GM12864 (cell line): ENCODE measurements around the gene PCDHB1.

Experiments used
- DNase-seq: peaks from one replicate; pipeline ENCODE4 v3.0.0-alpha.2; 2011; ENCODE audit warnings: low read depth
- H3K4me3 ChIP-seq: 2 replicates; pipeline ENCODE4 v1.5.1; 2011; ENCODE audit warnings: mild to moderate bottlenecking, low read depth, low read length, control low read depth
- TF ChIP-seq, protein P1 (sequence below): IDR thresholded peaks from 2 replicates; pipeline ENCODE4 v1.5.1; 2011; ENCODE audit warnings: low read depth, mild to moderate bottlenecking, moderate library complexity, low read length, control low read depth, inconsistent platforms; ENCODE audit errors: missing control alignments

PCDHB1 gene

DNA sequence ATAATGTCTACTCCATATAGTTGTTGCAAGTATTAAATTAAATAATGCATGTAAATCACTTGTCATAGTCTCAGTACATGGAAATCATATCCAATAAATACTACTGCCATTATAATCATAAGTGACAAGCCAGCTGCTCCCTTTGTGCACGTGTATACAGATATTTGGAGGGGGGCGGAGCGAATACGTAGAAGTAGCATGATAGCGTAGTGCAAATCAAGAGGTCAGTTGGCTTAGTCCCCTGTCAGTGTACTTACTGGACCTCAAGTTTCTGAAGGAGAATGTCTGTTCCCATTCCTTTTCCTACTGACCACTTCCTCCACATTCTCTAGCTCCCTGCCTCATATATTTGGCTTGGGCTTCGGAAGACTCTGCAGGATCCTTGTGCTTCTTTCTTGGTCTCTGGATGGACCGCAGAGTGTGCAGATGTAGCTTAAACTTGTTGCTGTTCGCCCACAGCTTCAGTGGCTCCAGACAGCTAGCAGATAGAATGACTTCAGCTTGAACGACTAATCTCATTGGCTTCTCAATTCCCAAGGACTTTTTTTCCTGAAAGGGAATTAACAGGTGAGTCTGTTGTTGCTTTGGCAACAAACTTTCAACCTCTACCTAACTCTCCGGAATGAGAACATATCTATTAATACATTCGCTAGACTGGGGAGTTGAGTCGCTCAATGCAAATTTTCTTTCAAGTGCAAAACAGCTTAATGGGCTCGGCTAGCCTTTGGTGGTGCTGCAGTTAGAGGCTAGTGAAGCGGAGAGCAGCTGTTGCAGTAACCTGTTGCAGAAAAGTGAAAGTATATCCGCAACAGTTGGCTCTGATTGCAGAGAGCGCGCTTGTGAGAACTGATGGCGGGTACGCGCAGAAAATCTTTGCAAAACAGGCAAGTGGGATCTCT, at the start of gene PCDHB1:
TSS of gene PCDHB1 (plus strand) at position 753 of the 899 bp plus-strand sequence. CDS start at position 850, 97 bp downstream.
- H3K4me3 ChIP-seq, result no peak within 1 kb of the TSS
- TF ChIP-seq, protein P1, sequence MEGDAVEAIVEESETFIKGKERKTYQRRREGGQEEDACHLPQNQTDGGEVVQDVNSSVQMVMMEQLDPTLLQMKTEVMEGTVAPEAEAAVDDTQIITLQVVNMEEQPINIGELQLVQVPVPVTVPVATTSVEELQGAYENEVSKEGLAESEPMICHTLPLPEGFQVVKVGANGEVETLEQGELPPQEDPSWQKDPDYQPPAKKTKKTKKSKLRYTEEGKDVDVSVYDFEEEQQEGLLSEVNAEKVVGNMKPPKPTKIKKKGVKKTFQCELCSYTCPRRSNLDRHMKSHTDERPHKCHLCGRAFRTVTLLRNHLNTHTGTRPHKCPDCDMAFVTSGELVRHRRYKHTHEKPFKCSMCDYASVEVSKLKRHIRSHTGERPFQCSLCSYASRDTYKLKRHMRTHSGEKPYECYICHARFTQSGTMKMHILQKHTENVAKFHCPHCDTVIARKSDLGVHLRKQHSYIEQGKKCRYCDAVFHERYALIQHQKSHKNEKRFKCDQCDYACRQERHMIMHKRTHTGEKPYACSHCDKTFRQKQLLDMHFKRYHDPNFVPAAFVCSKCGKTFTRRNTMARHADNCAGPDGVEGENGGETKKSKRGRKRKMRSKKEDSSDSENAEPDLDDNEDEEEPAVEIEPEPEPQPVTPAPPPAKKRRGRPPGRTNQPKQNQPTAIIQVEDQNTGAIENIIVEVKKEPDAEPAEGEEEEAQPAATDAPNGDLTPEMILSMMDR, result no peak
- no peak for DNase-seq

GRCh38 chr5:141001446-141001843, 49.7 kb upstream of the PCDHB1 start:
- no peak for DNase-seq
- H3K4me3 ChIP-seq, result no peak overlapping the region
- TF ChIP-seq, protein P1, result no peak

DNA sequence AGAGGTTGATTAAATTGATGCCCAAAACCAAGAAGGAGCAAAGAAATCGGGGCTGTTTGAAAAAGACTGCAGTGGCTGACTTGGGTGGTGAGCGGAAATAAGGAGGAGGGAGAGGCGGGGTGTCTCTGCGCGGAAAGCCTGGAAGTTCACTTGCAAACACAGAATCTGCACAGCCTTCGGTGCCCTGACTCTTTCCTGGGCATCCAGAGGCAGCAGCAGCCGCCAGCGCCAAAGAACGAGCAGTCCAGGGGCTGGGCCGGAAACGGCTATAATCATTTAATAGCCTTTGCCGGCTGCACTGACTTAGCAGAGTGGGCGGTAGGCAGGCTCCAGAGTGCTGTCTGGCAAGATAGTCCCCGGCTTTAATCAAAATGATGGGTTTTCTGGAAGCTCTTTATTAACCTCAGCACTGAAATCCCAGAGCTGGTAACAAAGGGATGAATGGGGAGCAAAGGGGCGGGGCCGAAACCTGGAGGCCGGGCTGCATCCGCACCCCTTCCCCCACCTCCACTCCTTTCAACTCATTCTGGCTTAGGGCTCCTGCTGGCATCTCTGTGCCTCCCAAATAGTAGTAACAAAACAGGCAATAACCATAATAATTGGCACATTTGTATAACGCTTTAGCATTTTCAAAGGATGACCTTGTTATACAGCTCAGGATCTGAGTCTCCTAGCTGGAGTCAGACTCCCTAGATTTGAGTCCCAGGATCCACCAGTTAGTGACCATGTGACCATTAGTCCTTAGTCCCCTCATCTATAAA, 49.1 kb upstream of the PCDHB1 start:
- TF ChIP-seq, protein P1, result no peak
- no peak overlapping the region for H3K4me3 ChIP-seq
- no peak for DNase-seq

DNA sequence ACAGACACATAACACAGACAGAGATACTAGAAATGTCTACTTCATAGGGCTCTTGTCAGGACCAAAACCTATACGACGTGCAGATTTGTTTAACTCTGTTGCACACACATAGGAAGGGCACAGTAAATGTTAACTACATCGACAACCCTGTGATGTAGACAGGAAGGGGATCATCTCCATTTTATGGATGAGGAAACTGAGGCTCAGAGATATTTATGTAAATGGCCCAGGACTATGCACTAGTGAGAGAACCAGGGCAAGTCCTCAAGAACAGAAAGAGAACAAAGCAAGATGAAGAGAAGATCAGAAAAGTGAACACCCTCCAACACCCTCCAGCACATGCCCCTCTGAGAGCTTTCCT, 48.6 kb upstream of the PCDHB1 start:
- H3K4me3 ChIP-seq, result no peak overlapping the region
- TF ChIP-seq, protein P1, result no peak
- DNase-seq, result no peak

GRCh38 chr5:141003031-141003430, 48.1 kb upstream of the PCDHB1 start:
- TF ChIP-seq, protein P1, result no peak
- H3K4me3 ChIP-seq, result no peak overlapping the region
- DNase-seq, result no peak

GRCh38 chr5:141003791-141004611, 47.2 kb upstream of the PCDHB1 start:
- DNase-seq, result no peak
- no peak overlapping the region for H3K4me3 ChIP-seq
- TF ChIP-seq, protein P1, result no peak
